ENCODE results near the gene TNK1. TPM values are rescaled to one million over a fixed set of nuclear protein-coding genes. Genes with fewer than 3 reads are reported as not detected.
A peak's percentile ranks its signal among the peaks of the same experiment; 100 is the strongest.

Gene TNK1
- total and polyA plus RNA-seq, 2 of the 8 experiments (the other 6 are each of a cell fraction or from before 2014, with no cell fraction given) = 7.6 to 9.5 TPM

DNA sequence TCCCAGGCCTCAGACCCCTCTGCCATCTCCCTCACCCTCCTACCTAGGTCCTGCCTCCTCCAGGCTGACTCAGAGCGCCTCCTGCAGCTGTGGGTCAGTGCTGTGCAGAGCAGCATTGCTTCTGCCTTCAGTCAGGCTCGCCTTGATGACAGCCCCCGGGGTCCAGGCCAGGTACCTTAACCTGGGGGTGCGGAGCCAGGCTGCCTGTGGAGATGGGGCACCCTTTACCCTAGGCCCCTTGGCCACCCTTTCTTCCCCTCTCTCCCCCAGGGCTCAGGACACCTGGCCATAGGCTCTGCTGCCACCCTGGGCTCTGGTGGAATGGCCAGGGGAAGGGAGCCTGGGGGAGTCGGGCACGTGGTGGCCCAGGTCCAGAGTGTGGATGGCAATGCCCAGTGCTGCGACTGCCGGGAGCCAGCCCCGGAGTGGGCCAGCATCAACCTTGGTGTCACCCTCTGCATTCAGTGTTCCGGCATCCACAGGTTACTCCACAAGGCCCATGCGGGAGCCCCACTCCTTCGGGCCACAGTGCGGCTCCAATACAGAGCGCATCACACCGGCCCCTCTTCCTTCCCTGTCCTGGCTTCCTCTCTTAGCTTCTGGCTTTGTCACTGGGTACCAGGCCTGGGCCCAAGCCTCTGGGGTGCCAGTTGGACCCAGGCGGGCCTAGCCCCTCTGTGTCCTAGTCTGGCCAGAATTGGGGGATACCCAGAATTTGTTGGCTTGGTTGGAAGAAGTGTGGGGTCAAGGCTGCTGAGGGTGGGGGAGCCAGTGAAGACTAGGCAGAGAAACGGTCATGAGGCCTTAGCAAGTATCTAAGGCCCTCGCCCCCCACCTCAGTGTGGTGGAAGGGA, 33.9 kb upstream of the TNK1 start:
- Histone ChIP-seq H2BK20ac (ENCODE audit: low read length) (no peak overlapping the region), H4K8ac (ENCODE audit: extremely low read depth, insufficient read depth, low read length) (no peak overlapping the region), H3K9ac (replicated peaks in 1 of 4; ENCODE audit: extremely low read depth in 1 of 4, low read depth in 3 of 4, low read length in 3 of 4) (no peak overlapping the region), H4K5ac (ENCODE audit: insufficient read length, low read depth, low read length) (no peak overlapping the region), H3K4me2 (ENCODE audit: insufficient read depth in 1 of 2, low read depth in 2 of 2, low read length in 2 of 2) (no peak overlapping the region), H4K91ac (replicated peaks; ENCODE audit: insufficient read length, low read length) (no peak overlapping the region), H3K56ac (replicated peaks; ENCODE audit: insufficient read length, low read depth, low read length) (no peak overlapping the region), H3K23me2 (ENCODE audit: low read depth, low read length) (peaks cover 13% of the 10 kb centered on the region; the same call in 1 of the 2 replicates), H2BK12ac (ENCODE audit: low read depth, low read length) (no peak overlapping the region), H2AFZ (ENCODE audit: low read length) (no peak overlapping the region), H3K9me3 (ENCODE audit: insufficient read depth in 2 of 2, low read depth in 1 of 2, low read length in 1 of 2) (no peaks in the 10 kb centered on the region), H3K4me1 (replicated peaks in 1 of 4; ENCODE audit: control insufficient read depth in 3 of 4, insufficient read depth in 4 of 4, low read length in 3 of 4) (peaks cover 0 to 12% (median 8%) of the 10 kb centered on the region in 4 experiments; a peak in 6 of 7 replicates), H3K18ac (ENCODE audit: extremely low read depth, low read length) (no peak overlapping the region), H3K4me3 (ENCODE audit: extremely low read depth in 1 of 4, insufficient read depth in 2 of 4, low read depth in 3 of 4, low read length in 4 of 4) (no peak overlapping the region), H3K23ac (ENCODE audit: insufficient read length) (no peak overlapping the region), H2BK5ac (ENCODE audit: low read depth, low read length) (no peak overlapping the region), H3K14ac (ENCODE audit: insufficient read length) (no peak overlapping the region), H3K79me1 (ENCODE audit: low read depth, low read length) (no peaks in the 10 kb centered on the region), H4K20me1 (replicated peaks in 1 of 2; ENCODE audit: control insufficient read depth in 1 of 2, insufficient read depth in 2 of 2, low read length in 2 of 2) (peaks cover 0 to 2% of the 10 kb centered on the region in 2 experiments), H2BK120ac (replicated peaks; ENCODE audit: low read depth, low read length) (no peak overlapping the region), H2BK15ac (ENCODE audit: low read length) (no peak overlapping the region), H3K79me2 (ENCODE audit: control insufficient read depth in 1 of 2, insufficient read depth in 2 of 2, low read length in 2 of 2) (no peaks in the 10 kb centered on the region), H2AK5ac (ENCODE audit: low read depth, low read length) (no peak overlapping the region), H3K27me3 (replicated peaks in 1 of 4; ENCODE audit: control insufficient read depth in 3 of 4, extremely low read depth in 1 of 4, insufficient read depth in 3 of 4, low read length in 3 of 4) (no peaks in the 10 kb centered on the region), H3K36me3 (ENCODE audit: control insufficient read depth in 2 of 4, insufficient read depth in 4 of 4, low read length in 3 of 4) (no peaks in the 10 kb centered on the region; a peak in 1 of 8 replicates), H3K4ac (replicated peaks; ENCODE audit: insufficient read length, low read depth, low read length) (no peak overlapping the region), H3K27ac (ENCODE audit: low read depth, low read length) (no peak overlapping the region)
- TF ChIP-seq JUN (IDR thresholded peaks at IDR 0.05; ENCODE audit: low read depth, low read length) (no peak), BCL11A (IDR thresholded peaks at IDR 0.05; ENCODE audit: low read depth in 2 of 2, low read length in 2 of 2) (no peak), RAD21 (IDR thresholded peaks at IDR 0.05 in 1 of 2, conservative IDR thresholded peaks at IDR 0.05 in 1 of 2; ENCODE audit: low read depth in 2 of 2, low read length in 2 of 2) (peak; percentile 13 to 55; a peak in 3 of 4 replicates), EZH2 (IDR thresholded peaks at IDR 0.05; ENCODE audit: low read depth, low read length, severe bottlenecking) (no peak)
- TF ChIP-seq, protein P1, sequence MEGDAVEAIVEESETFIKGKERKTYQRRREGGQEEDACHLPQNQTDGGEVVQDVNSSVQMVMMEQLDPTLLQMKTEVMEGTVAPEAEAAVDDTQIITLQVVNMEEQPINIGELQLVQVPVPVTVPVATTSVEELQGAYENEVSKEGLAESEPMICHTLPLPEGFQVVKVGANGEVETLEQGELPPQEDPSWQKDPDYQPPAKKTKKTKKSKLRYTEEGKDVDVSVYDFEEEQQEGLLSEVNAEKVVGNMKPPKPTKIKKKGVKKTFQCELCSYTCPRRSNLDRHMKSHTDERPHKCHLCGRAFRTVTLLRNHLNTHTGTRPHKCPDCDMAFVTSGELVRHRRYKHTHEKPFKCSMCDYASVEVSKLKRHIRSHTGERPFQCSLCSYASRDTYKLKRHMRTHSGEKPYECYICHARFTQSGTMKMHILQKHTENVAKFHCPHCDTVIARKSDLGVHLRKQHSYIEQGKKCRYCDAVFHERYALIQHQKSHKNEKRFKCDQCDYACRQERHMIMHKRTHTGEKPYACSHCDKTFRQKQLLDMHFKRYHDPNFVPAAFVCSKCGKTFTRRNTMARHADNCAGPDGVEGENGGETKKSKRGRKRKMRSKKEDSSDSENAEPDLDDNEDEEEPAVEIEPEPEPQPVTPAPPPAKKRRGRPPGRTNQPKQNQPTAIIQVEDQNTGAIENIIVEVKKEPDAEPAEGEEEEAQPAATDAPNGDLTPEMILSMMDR (IDR thresholded peaks at IDR 0.05; ENCODE audit: control extremely low read depth in 1 of 3, insufficient read depth in 1 of 3, low read depth in 1 of 3, low read length in 3 of 3) = peak; percentile 22 to 38 (median 28)
- WGBS, 2 experiments (ENCODE audit: extremely low coverage in 1 of 2, insufficient coverage in 1 of 2, insufficient read length in 1 of 2, insufficient replicate concordance in 2 of 2, low coverage in 1 of 2, low lambda C conversion rate in 2 of 2, missing lambda C conversion rate in 1 of 2) = 90% methylated on average over 17 of the region's 18 CpGs; no CpG with 5 or more reads in 1 of the 2 experiments
- POLR2A ChIA-PET (ENCODE audit: partially characterized antibody) = interaction anchor here (0.6 to 8.2 kb wide), 6 partner anchors 11 to 81 kb away, joined by 3 to 91 read pairs (median 6); partner anchors contain the start of genes ACAP1 and GPS2
- no peak for FAIRE-seq
- DNase-seq (ENCODE audit: low read depth in 1 of 2, low spot score in 2 of 2) = no peak
- CTCF ChIA-PET (ENCODE audit: partially characterized antibody) = interaction anchor here (1.5 to 14.1 kb wide), 9 partner anchors 9 to 89 kb away, joined by 5 to 167 read pairs (median 15); partner anchors contain the start of genes ACAP1, NEURL4, SLC2A4 and TMEM95
